Neuronal stem cell (in vitro differentiated cells): ENCODE data around the gene UBE2L3. TPM values are rescaled to one million over a fixed set of nuclear protein-coding genes. Genes with fewer than 3 reads are reported as not detected.
"Not testable (repeated sequence)": the region's sequence is repeated elsewhere in the genome, so short reads cannot be mapped to it uniquely, and the experiment has no call there.

Source experiments
- DNase-seq: peaks from one replicate; pipeline ENCODE4 v3.0.0-alpha.2; 2013; ENCODE audit warnings: low spot score
- H2AFZ ChIP-seq: one replicate; pipeline ENCODE4 v1.6.1; 2013; ENCODE audit warnings: mild to moderate bottlenecking, low read length, inconsistent platforms
- H2AK5ac ChIP-seq: 2 replicates; pipeline ENCODE4 v1.6.1; 2013; ENCODE audit warnings: low read depth, mild to moderate bottlenecking, inconsistent platforms, low read length, moderate library complexity, mixed read lengths
- H2BK120ac ChIP-seq: 2 replicates; pipeline ENCODE4 v1.6.1; 2013; ENCODE audit warnings: low read depth, mild to moderate bottlenecking, inconsistent platforms, low read length, moderate library complexity, mixed read lengths
- H2BK12ac ChIP-seq: one replicate; pipeline ENCODE4 v1.6.1; 2013; ENCODE audit warnings: low read length, inconsistent platforms
- H2BK15ac ChIP-seq: 2 replicates; pipeline ENCODE4 v1.6.1; 2013; ENCODE audit warnings: mild to moderate bottlenecking, low read length, inconsistent platforms, mixed read lengths
- H2BK5ac ChIP-seq: one replicate; pipeline ENCODE4 v1.6.1; 2013; ENCODE audit warnings: inconsistent platforms, mild to moderate bottlenecking, low read length, moderate library complexity
- H3K14ac ChIP-seq: one replicate; pipeline ENCODE4 v1.6.1; 2013; ENCODE audit warnings: low read length, inconsistent platforms
- H3K18ac ChIP-seq: 2 replicates; pipeline ENCODE4 v1.6.1; 2013; ENCODE audit warnings: low read length, inconsistent platforms
- H3K23ac ChIP-seq: 2 replicates; pipeline ENCODE4 v1.6.1; 2013; ENCODE audit warnings: low read depth, mild to moderate bottlenecking, mixed read lengths, low read length, inconsistent platforms; ENCODE audit not compliant: poor library complexity
- H3K27ac ChIP-seq: replicated peaks from 3 replicates; pipeline ENCODE4 v1.5.1; 2013; ENCODE audit warnings: low read length, inconsistent platforms
- H3K27me3 ChIP-seq, 3 experiments: 2 replicates each; pipeline ENCODE4 v1.6.1; 2013; ENCODE audit warnings: low read length in 3 of 3, mild to moderate bottlenecking in 2 of 3, inconsistent platforms in 1 of 3, low read depth in 1 of 3, mixed read lengths in 1 of 3, moderate library complexity in 1 of 3; ENCODE audit not compliant: control insufficient read depth in 3 of 3, insufficient read depth in 3 of 3
- H3K36me3 ChIP-seq, 2 donors: replicated peaks in 1 of 2; 2 replicates each; pipeline ENCODE4 v1.6.1; 2013; ENCODE audit warnings: low read length in 2 of 2; ENCODE audit not compliant: control insufficient read depth in 2 of 2, insufficient read depth in 2 of 2
- H3K4ac ChIP-seq: 2 replicates; pipeline ENCODE4 v1.6.1; 2013; ENCODE audit warnings: inconsistent platforms, mild to moderate bottlenecking, low read length, moderate library complexity
- H3K4me1 ChIP-seq, 2 donors: 1 replicate in 1 of 2; 2 replicates in 1 of 2; pipeline ENCODE4 v1.6.1; 2013; ENCODE audit warnings: low read length in 2 of 2, low read depth in 1 of 2; ENCODE audit not compliant: control insufficient read depth in 2 of 2, insufficient read depth in 1 of 2
- H3K4me2 ChIP-seq: one replicate; pipeline ENCODE4 v1.6.1; 2013; ENCODE audit warnings: mild to moderate bottlenecking, low read length, inconsistent platforms; ENCODE audit not compliant: insufficient read depth, poor library complexity, severe bottlenecking
- H3K4me3 ChIP-seq, 2 donors: 2 replicates each; pipeline ENCODE4 v1.5.1; 2013; ENCODE audit warnings: low read length in 2 of 2, mild to moderate bottlenecking in 2 of 2, inconsistent platforms in 1 of 2, moderate library complexity in 1 of 2
- H3K79me1 ChIP-seq: one replicate; pipeline ENCODE4 v1.6.1; 2013; ENCODE audit warnings: low read depth, mild to moderate bottlenecking, inconsistent platforms, low read length, moderate library complexity
- H3K9ac ChIP-seq: one replicate; pipeline ENCODE4 v1.6.1; 2013; ENCODE audit warnings: mild to moderate bottlenecking, low read depth, low read length, inconsistent platforms; ENCODE audit not compliant: poor library complexity
- H3K9me3 ChIP-seq, 2 donors: replicated peaks in 1 of 2; 2 replicates each; pipeline versions ENCODE3 to v1.6.1; 2013; ENCODE audit warnings: low read length in 2 of 2, mild to moderate bottlenecking in 2 of 2, inconsistent platforms in 1 of 2, low read depth in 1 of 2, mixed read lengths in 1 of 2, moderate library complexity in 1 of 2; ENCODE audit not compliant: control insufficient read depth in 2 of 2, insufficient read depth in 1 of 2
- H4K8ac ChIP-seq: one replicate; pipeline ENCODE4 v1.6.1; 2013; ENCODE audit warnings: low read depth, mild to moderate bottlenecking, inconsistent platforms, low read length, moderate library complexity
- H4K91ac ChIP-seq: one replicate; pipeline ENCODE4 v1.6.1; 2013; ENCODE audit warnings: low read length, low read depth, mild to moderate bottlenecking, inconsistent platforms; ENCODE audit not compliant: poor library complexity
- WGBS, 2 donors: extraction: QIAGEN DNeasy Blood & Tissue Kit; methylation state at CpG; one replicate each; pipeline ENCODE4 v1.1.7; 2013; ENCODE audit warnings: missing lambda C conversion rate in 2 of 2, mixed read lengths in 1 of 2; ENCODE audit not compliant: insufficient read length in 2 of 2, insufficient replicate concordance in 1 of 2; ENCODE audit errors: extremely low coverage in 2 of 2; 5-methylcytosine and 5-hydroxymethylcytosine counted together
- polyA plus RNA-seq, 2 experiments: library from polyadenylated mRNA; stranded (reverse); fragments of 200-250 nt; gene quantifications; one replicate each; pipeline ENCODE4 v1.2.3, GENCODE V29; 2013

Gene UBE2L3
- 99.7 TPM for polyA plus RNA-seq (2013, experiment 1 of 2)
- polyA plus RNA-seq (2013, experiment 2 of 2): 102 TPM

DNA sequence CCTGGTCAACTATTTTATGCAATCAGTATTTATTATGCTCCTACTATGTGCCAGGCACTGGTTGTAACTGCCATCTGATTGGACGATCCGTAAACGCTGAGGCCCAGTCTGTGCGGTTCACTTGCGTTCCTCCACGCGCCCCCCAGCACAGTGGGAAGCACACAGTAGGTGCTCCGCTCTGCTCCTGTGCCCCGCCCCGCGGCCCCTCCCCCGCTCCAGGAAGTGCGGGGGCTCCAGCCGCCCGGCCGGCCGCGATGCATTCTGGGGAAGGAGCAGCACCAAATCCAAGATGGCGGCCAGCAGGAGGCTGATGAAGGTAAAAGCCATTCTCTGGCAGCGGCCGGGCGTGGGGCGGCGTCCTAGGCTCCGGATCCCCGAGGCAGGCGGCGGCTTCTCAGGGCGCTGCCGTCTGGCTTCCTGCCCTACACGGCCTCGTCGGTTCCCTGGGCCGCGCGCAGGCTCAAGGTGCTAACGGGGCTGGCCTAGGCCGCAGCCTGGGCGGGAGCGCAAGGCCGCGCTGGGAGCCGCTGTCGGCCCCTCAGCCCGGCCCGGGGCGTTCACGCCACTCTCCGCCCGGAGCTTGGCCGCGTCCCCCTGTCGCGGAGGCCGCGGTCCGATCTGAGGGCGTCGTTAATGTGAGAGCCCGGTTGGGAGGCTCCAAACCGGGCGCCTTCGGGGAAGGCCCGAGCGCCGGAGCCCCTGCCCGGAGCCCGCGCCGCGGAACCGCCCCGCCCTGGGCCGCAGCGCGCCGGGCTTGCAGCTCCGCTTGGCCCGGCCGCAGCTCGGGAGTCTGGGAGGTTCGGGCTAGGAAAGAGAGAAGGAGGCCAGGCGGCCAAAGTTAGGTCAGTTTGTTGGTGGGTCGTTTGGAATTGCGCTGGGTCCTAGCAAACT is at the start of gene UBE2L3:
Gene UBE2L3, plus strand, starts transcription at position 259 of the 891 bp plus-strand sequence. Its CDS starts 31 bp downstream, at position 290.
- Histone ChIP-seq H3K27ac (peak within 1 kb of the TSS; percentile 43), H4K8ac (peak within 1 kb of the TSS; percentile 65), H2BK12ac (peak within 1 kb of the TSS; percentile 73), H3K18ac (peak within 1 kb of the TSS; percentile 99), H2AK5ac (peak within 1 kb of the TSS; percentile 88), H2BK120ac (no peak within 1 kb of the TSS), H3K23ac (peak within 1 kb of the TSS; percentile 99), H2BK15ac (no peak within 1 kb of the TSS), H3K9me3 (no peaks in the 10 kb centered on the region), H3K36me3 (peaks cover 3 to 22% of the 10 kb centered on the region in 2 donors), H2AFZ (peak within 1 kb of the TSS; percentile 84), H3K4me3 (peak within 1 kb of the TSS; percentile 92 to 98), H3K14ac (peak within 1 kb of the TSS; percentile 94), H3K79me1 (peaks cover 9% of the 10 kb centered on the region), H2BK5ac (peak within 1 kb of the TSS; percentile 75), H3K4me1 (peaks cover 10 to 12% of the 10 kb centered on the region in 2 donors), H3K9ac (peak within 1 kb of the TSS; percentile 98), H3K27me3 (no peaks in the 10 kb centered on the region), H3K4me2 (peak within 1 kb of the TSS; percentile 74), H4K91ac (no peak within 1 kb of the TSS), H3K4ac (peak within 1 kb of the TSS; percentile 95)
- WGBS, 2 donors: no CpG with 5 or more reads among the region's 85 CpGs
- peak; percentile 80 for DNase-seq

- H2BK120ac ChIP-seq, H3K4me2 ChIP-seq, H3K27ac ChIP-seq, DNase-seq, H2BK12ac ChIP-seq, H2BK15ac ChIP-seq, H3K14ac ChIP-seq, H2AK5ac ChIP-seq, H3K9me3 ChIP-seq, H3K4me3 ChIP-seq, H3K18ac ChIP-seq, H2BK5ac ChIP-seq, H3K4me1 ChIP-seq, H3K36me3 ChIP-seq, H3K4ac ChIP-seq, H3K9ac ChIP-seq, H3K79me1 ChIP-seq, H3K27me3 ChIP-seq, H3K23ac ChIP-seq, H4K8ac ChIP-seq, H2AFZ ChIP-seq, H4K91ac ChIP-seq: not testable (repeated sequence)
- WGBS, 2 donors: no CpG with 5 or more reads among the region's 6 CpGs
Observed at GRCh38 chr22:21526705-21527500, 40.6 kb upstream of the UBE2L3 start.

DNA sequence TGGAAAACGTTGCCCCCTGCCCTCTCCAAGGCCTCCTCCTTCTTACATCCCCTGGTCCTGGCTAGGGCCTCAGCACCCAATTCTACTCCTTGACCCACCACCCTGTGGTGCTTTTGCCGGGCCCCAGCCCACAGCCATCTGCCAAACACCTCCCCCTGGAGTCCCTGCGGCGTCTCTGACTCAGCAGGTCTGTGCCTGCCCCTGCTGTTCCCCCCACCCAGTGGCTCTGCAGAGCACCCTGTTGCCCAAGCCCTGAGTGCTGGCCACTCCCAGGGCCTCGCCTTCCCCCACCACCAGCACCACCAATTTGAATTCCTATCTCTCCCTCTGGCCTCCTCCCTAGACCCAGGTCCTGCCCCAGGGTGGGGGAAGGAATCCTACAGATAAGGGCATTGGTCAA is 36.0 kb upstream of the UBE2L3 start:
- H3K9ac ChIP-seq, H3K4me3 ChIP-seq, H3K18ac ChIP-seq, H2BK120ac ChIP-seq, H2AFZ ChIP-seq, H3K4me1 ChIP-seq, H4K8ac ChIP-seq, H2BK12ac ChIP-seq, H3K36me3 ChIP-seq, H3K4ac ChIP-seq, DNase-seq, H3K27ac ChIP-seq, H4K91ac ChIP-seq, H3K9me3 ChIP-seq, H2AK5ac ChIP-seq, H3K79me1 ChIP-seq, H3K23ac ChIP-seq, H3K14ac ChIP-seq, H2BK5ac ChIP-seq, H3K4me2 ChIP-seq, H3K27me3 ChIP-seq, H2BK15ac ChIP-seq: not testable (repeated sequence)
- WGBS, 2 donors: no CpG with 5 or more reads among the region's 5 CpGs
